GM12878 (cell line): ENCODE results near the gene ARHGEF6.

Source experiments
- BACH1 ChIP-seq: fragments of 450-650 bp; IDR thresholded peaks from 2 replicates; pipeline ENCODE4 v1.6.1; 2017; ENCODE audit warnings: mild to moderate bottlenecking, borderline replicate concordance
- BCLAF1 ChIP-seq: fragments of 450-650 bp; IDR thresholded peaks from 2 replicates; pipeline ENCODE4 v1.6.1; 2017; ENCODE audit warnings: antibody characterized with exemption, mild to moderate bottlenecking, moderate library complexity
- CTCF ChIP-seq, 3 experiments: IDR thresholded peaks in 2 of 3; conservative IDR thresholded peaks in 1 of 3; 2 replicates each; pipeline ENCODE4 v1.5.1; 2011; ENCODE audit warnings: low read depth in 3 of 3, low read length in 3 of 3, mild to moderate bottlenecking in 3 of 3, control low read depth in 2 of 3, moderate library complexity in 2 of 3, inconsistent platforms in 1 of 3, mixed read lengths in 1 of 3; ENCODE audit not compliant: control insufficient read depth in 2 of 3, insufficient read depth in 1 of 3; ENCODE audit errors: extremely low read depth in 1 of 3
- EZH2 ChIP-seq: IDR thresholded peaks from 2 replicates; pipeline ENCODE4 v1.6.1; 2012; ENCODE audit warnings: low read depth, mild to moderate bottlenecking, control low read depth, inconsistent platforms, low read length, borderline replicate concordance; ENCODE audit not compliant: control insufficient read depth
- FOXK2 ChIP-seq: fragments of 450-650 bp; IDR thresholded peaks from 2 replicates; pipeline ENCODE4 v1.6.1; 2017; ENCODE audit warnings: mild to moderate bottlenecking, moderate library complexity
- POLR2A ChIP-seq: IDR thresholded peaks from 2 replicates; pipeline ENCODE4 v1.6.1; 2011; ENCODE audit warnings: low read depth, mild to moderate bottlenecking, low read length
- PRDM15 ChIP-seq: fragments of 450-650 bp; formaldehyde crosslinking; IDR thresholded peaks from 2 replicates; pipeline ENCODE4 v1.4.0; 2020; ENCODE audit warnings: mild to moderate bottlenecking, moderate library complexity
- RAD21 ChIP-seq: IDR thresholded peaks from 2 replicates; pipeline ENCODE4 v1.6.1; 2011; ENCODE audit warnings: mild to moderate bottlenecking, low read depth, low read length, moderate library complexity; ENCODE audit not compliant: insufficient read depth
- REST ChIP-seq: IDR thresholded peaks from 2 replicates; pipeline ENCODE4 v1.6.1; 2012; ENCODE audit warnings: mild to moderate bottlenecking, low read depth, low read length
- ZBTB33 ChIP-seq: fragments of 450-650 bp; IDR thresholded peaks from 2 replicates; pipeline ENCODE4 v1.6.1; 2017; ENCODE audit warnings: mild to moderate bottlenecking

GRCh38 chrX:136629084-136629750 is 151.5 kb downstream of the ARHGEF6 start:
- TF ChIP-seq CTCF (IDR thresholded peaks at IDR 0.05 in 2 of 3, conservative IDR thresholded peaks at IDR 0.05 in 1 of 3; ENCODE audit: control insufficient read depth in 2 of 3, extremely low read depth in 1 of 3, insufficient read depth in 1 of 3, low read depth in 3 of 3, low read length in 3 of 3), result no peak
- TF ChIP-seq REST, result no peak
- TF ChIP-seq BACH1, result no peak
- no peak for TF ChIP-seq POLR2A
- TF ChIP-seq BCLAF1, result no peak
- no peak for TF ChIP-seq FOXK2
- no peak for TF ChIP-seq EZH2
- no peak for TF ChIP-seq PRDM15 (CRISPR knock-in tag)
- no peak for TF ChIP-seq RAD21
- no peak for TF ChIP-seq ZBTB33
